ENCODE results near the gene BRAF.

The BRAF gene

DNA sequence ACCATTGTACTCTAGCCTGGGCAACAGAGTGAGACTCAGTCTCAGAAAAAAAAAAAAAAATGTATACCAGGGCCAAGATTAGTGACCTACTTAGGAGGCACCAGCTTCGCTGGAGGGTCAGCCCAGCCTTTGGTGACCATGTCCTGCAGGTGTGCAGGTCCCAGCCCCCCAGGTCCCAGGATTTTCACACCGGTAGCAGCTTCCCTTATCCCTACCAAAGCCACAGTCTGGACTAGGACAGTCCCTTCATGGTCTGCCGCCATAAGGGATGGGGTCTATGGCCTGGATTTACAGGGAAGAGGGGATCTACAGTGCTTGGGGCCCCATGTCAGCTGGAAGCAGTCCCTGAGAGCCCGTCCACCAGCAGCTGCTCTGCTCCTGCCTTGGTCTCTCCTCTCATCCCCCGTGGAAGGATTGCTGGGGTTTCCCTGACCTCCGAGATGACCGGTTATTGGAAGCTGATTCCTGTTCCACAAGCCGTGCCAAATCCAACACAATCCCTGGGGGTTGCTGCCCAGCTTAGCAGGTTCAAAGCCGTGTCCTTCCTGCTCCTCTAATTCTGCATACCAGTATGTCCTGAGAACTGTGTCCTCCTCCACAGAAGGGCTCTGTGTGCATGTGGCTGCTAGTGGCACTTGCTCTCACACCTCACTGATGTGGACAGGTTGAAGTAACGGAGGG, 239.2 kb downstream of the BRAF start:
- no peak for DNase-seq (ENCODE audit: low read depth, low spot score)
- no peak overlapping the region for H3K9ac ChIP-seq (ENCODE audit: insufficient read length, low read depth)
- H3K36me3 ChIP-seq (ENCODE audit: insufficient read depth, insufficient read length, low read length): peaks cover 10% of the 10 kb centered on the region
- no peak for TF ChIP-seq YY1 (IDR thresholded peaks at IDR 0.05; ENCODE audit: insufficient read depth, insufficient read length)
- TF ChIP-seq SUZ12 (IDR thresholded peaks at IDR 0.05; ENCODE audit: extremely low read depth, insufficient read depth, insufficient read length): no peak
- no peak for TF ChIP-seq ZNF274 (IDR thresholded peaks at IDR 0.05; ENCODE audit: low read depth, low read length)
- no peaks in the 10 kb centered on the region for H3K27me3 ChIP-seq (ENCODE audit: insufficient read depth, insufficient read length)
- H3K9me3 ChIP-seq (ENCODE audit: insufficient read depth, low read length): no peaks in the 10 kb centered on the region
- H3K4me3 ChIP-seq (ENCODE audit: insufficient read length, low read depth): no peak overlapping the region
- peaks cover 3% of the 10 kb centered on the region for H3K4me1 ChIP-seq (ENCODE audit: insufficient read depth, insufficient read length)

- Histone ChIP-seq H3K27me3 (ENCODE audit: insufficient read depth, insufficient read length) (no peaks in the 10 kb centered on the region), H3K4me3 (ENCODE audit: insufficient read length, low read depth) (no peak overlapping the region), H3K36me3 (ENCODE audit: insufficient read depth, insufficient read length, low read length) (peaks cover 6% of the 10 kb centered on the region), H3K9me3 (ENCODE audit: insufficient read depth, low read length) (no peaks in the 10 kb centered on the region), H3K4me1 (ENCODE audit: insufficient read depth, insufficient read length) (peaks cover 3% of the 10 kb centered on the region), H3K9ac (ENCODE audit: insufficient read length, low read depth) (no peak overlapping the region)
- no peak for DNase-seq (ENCODE audit: low read depth, low spot score)
- no peak for TF ChIP-seq YY1 (IDR thresholded peaks at IDR 0.05; ENCODE audit: insufficient read depth, insufficient read length)
- TF ChIP-seq ZNF274 (IDR thresholded peaks at IDR 0.05; ENCODE audit: low read depth, low read length): no peak
- no peak for TF ChIP-seq SUZ12 (IDR thresholded peaks at IDR 0.05; ENCODE audit: extremely low read depth, insufficient read depth, insufficient read length)
Observed at GRCh38 chr7:140684066-140684950, 240.4 kb downstream of the BRAF start.

GRCh38 chr7:140683657-140684056, 241.1 kb downstream of the BRAF start:
- Histone ChIP-seq H3K36me3 (ENCODE audit: insufficient read depth, insufficient read length, low read length) (peaks cover 11% of the 10 kb centered on the region), H3K4me3 (ENCODE audit: insufficient read length, low read depth) (no peak overlapping the region), H3K4me1 (ENCODE audit: insufficient read depth, insufficient read length) (peaks cover 3% of the 10 kb centered on the region), H3K9ac (ENCODE audit: insufficient read length, low read depth) (no peak overlapping the region), H3K27me3 (ENCODE audit: insufficient read depth, insufficient read length) (no peaks in the 10 kb centered on the region), H3K9me3 (ENCODE audit: insufficient read depth, low read length) (no peaks in the 10 kb centered on the region)
- TF ChIP-seq ZNF274 (IDR thresholded peaks at IDR 0.05; ENCODE audit: low read depth, low read length) (no peak), SUZ12 (IDR thresholded peaks at IDR 0.05; ENCODE audit: extremely low read depth, insufficient read depth, insufficient read length) (no peak), YY1 (IDR thresholded peaks at IDR 0.05; ENCODE audit: insufficient read depth, insufficient read length) (no peak)
- no peak for DNase-seq (ENCODE audit: low read depth, low spot score)

DNA sequence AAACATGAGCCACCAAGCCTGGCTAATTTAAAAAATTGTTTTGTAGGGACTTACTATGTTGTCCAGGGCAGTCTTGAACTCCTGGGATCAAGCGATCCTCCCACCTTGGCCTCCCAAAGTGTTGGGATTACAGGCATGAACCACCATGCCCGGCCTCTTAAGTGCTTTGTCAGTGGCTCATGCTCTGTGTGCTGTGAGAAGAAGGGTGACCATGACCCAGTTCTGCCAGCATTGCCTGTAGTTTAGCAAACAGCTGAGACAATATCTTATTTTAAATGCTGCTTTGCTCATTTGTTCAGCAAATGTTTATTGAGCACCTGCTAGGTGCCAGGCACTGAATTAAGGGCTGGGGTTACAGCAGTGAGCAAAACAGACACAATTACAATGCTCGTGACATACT, 243.0 kb downstream of the BRAF start:
- TF ChIP-seq YY1 (IDR thresholded peaks at IDR 0.05; ENCODE audit: insufficient read depth, insufficient read length): no peak
- Histone ChIP-seq H3K9me3 (ENCODE audit: insufficient read depth, low read length) (no peaks in the 10 kb centered on the region), H3K36me3 (ENCODE audit: insufficient read depth, insufficient read length, low read length) (peaks cover 11% of the 10 kb centered on the region), H3K4me3 (ENCODE audit: insufficient read length, low read depth) (no peak overlapping the region), H3K9ac (ENCODE audit: insufficient read length, low read depth) (no peak overlapping the region), H3K4me1 (ENCODE audit: insufficient read depth, insufficient read length) (peaks cover 3% of the 10 kb centered on the region), H3K27me3 (ENCODE audit: insufficient read depth, insufficient read length) (no peaks in the 10 kb centered on the region)
- DNase-seq (ENCODE audit: low read depth, low spot score): no peak

DNA sequence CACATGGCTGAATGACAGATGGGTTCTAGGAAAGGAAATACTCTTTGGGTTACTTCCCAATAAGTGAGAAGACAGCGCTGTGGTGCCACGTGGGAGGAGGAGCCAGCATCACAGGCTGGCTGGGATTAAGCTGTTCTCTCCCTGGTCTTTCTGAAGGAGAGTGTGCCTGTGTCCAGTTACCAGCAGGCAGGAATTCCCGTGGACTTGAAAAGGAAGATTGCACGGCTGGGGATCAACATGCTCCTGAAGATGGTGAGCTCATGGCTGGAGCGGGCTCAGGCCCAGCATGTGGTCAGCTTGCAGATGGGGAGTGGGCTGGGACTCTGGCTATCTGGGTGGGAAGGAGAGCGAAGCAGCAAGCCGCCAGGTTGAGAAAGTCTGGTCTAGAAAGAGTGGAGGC, 243.8 kb downstream of the BRAF start:
- Histone ChIP-seq H3K36me3 (ENCODE audit: insufficient read depth, insufficient read length, low read length) (peaks cover 11% of the 10 kb centered on the region), H3K4me1 (ENCODE audit: insufficient read depth, insufficient read length) (peaks cover 3% of the 10 kb centered on the region), H3K4me3 (ENCODE audit: insufficient read length, low read depth) (no peak overlapping the region), H3K9me3 (ENCODE audit: insufficient read depth, low read length) (no peaks in the 10 kb centered on the region), H3K9ac (ENCODE audit: insufficient read length, low read depth) (no peak overlapping the region), H3K27me3 (ENCODE audit: insufficient read depth, insufficient read length) (no peaks in the 10 kb centered on the region)
- TF ChIP-seq SUZ12 (IDR thresholded peaks at IDR 0.05; ENCODE audit: extremely low read depth, insufficient read depth, insufficient read length) (no peak), ZNF274 (IDR thresholded peaks at IDR 0.05; ENCODE audit: low read depth, low read length) (no peak), YY1 (IDR thresholded peaks at IDR 0.05; ENCODE audit: insufficient read depth, insufficient read length) (no peak)
- DNase-seq (ENCODE audit: low read depth, low spot score): no peak

DNA sequence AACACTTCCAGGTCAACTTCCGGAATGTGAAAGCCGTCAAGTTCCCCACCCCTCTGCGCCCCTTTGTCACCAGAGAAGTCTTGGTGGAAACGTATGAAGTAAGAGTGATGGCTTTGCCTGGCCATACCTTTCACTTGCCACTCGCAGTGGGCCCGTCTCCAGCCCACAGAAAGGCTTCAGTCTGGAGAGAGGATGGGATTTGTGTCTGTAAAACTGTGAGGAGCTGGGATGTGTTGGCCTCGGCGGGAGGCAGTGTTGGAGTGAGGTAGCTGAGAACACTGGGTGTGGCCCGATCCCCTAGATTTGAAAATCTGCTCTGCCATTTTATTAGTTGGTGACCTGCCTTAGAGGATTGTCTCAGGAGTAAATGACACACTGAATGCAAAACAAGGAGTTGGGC, 245.5 kb downstream of the BRAF start:
- no peak overlapping the region for H3K4me3 ChIP-seq (ENCODE audit: insufficient read length, low read depth)
- no peak for DNase-seq (ENCODE audit: low read depth, low spot score)
- H3K36me3 ChIP-seq (ENCODE audit: insufficient read depth, insufficient read length, low read length): peaks cover 11% of the 10 kb centered on the region
- peaks cover 3% of the 10 kb centered on the region for H3K4me1 ChIP-seq (ENCODE audit: insufficient read depth, insufficient read length)
- H3K9ac ChIP-seq (ENCODE audit: insufficient read length, low read depth): no peak overlapping the region
- peaks cover under 1% of the 10 kb centered on the region for H3K27me3 ChIP-seq (ENCODE audit: insufficient read depth, insufficient read length)
- TF ChIP-seq YY1 (IDR thresholded peaks at IDR 0.05; ENCODE audit: insufficient read depth, insufficient read length) (no peak), ZNF274 (IDR thresholded peaks at IDR 0.05; ENCODE audit: low read depth, low read length) (no peak), SUZ12 (IDR thresholded peaks at IDR 0.05; ENCODE audit: extremely low read depth, insufficient read depth, insufficient read length) (no peak)
- no peaks in the 10 kb centered on the region for H3K9me3 ChIP-seq (ENCODE audit: insufficient read depth, low read length)

- Histone ChIP-seq H3K27me3 (ENCODE audit: insufficient read depth, insufficient read length) (peaks cover 4% of the 10 kb centered on the region), H3K4me3 (ENCODE audit: insufficient read length, low read depth) (no peak overlapping the region), H3K4me1 (ENCODE audit: insufficient read depth, insufficient read length) (peaks cover 2% of the 10 kb centered on the region), H3K9ac (ENCODE audit: insufficient read length, low read depth) (no peak overlapping the region), H3K36me3 (ENCODE audit: insufficient read depth, insufficient read length, low read length) (peaks cover 11% of the 10 kb centered on the region), H3K9me3 (ENCODE audit: insufficient read depth, low read length) (no peaks in the 10 kb centered on the region)
- no peak for DNase-seq (ENCODE audit: low read depth, low spot score)
- no peak for TF ChIP-seq ZNF274 (IDR thresholded peaks at IDR 0.05; ENCODE audit: low read depth, low read length)
- no peak for TF ChIP-seq YY1 (IDR thresholded peaks at IDR 0.05; ENCODE audit: insufficient read depth, insufficient read length)
- no peak for TF ChIP-seq SUZ12 (IDR thresholded peaks at IDR 0.05; ENCODE audit: extremely low read depth, insufficient read depth, insufficient read length)
Observed at GRCh38 chr7:140678816-140679130, 246.0 kb downstream of the BRAF start.
